ENCODE data around the gene UBTF.
A peak's percentile ranks its signal among the peaks of the same experiment; 100 is the strongest.

The UBTF gene

DNA sequence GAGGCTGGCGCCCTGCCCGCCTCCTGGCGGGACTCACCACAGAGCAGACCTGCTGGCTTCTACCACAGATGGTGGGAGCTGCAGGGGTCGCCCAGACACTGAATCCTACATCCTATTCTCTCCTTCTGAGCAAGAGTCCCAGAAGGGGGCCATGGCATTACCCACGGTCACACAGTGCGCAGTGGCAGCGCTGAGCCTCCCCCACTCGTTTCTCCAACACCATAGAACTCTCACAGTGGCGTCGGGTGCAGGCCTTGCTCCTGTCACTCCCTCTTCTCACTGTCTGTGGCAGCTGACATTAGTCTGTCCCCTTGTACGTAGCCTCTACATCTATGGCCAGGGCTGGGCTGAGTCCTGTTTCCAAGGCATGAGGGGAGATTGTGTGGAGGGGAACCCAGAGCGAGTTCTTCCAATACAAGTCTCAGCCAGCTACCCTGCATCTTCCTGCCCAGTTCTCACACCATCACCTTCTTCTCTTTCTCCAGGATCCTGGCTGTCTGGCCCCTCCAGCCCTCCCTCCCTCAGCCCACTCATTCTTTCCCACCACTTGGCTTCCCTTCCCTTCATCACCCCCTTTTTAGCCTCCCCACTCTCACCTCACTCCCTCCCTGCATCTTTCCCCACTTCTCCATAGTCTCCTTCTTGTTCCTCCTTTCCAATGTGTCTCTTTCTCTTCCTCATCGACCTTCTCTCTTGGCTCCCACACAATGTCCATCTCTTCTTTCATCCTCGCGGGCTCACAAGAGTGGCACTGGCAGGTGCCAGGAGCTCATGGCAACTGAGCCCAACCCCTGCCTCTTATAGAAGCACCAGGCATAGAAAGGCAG is 5.9 kb downstream of the UBTF start:
- no peak for DNase-seq

DNA sequence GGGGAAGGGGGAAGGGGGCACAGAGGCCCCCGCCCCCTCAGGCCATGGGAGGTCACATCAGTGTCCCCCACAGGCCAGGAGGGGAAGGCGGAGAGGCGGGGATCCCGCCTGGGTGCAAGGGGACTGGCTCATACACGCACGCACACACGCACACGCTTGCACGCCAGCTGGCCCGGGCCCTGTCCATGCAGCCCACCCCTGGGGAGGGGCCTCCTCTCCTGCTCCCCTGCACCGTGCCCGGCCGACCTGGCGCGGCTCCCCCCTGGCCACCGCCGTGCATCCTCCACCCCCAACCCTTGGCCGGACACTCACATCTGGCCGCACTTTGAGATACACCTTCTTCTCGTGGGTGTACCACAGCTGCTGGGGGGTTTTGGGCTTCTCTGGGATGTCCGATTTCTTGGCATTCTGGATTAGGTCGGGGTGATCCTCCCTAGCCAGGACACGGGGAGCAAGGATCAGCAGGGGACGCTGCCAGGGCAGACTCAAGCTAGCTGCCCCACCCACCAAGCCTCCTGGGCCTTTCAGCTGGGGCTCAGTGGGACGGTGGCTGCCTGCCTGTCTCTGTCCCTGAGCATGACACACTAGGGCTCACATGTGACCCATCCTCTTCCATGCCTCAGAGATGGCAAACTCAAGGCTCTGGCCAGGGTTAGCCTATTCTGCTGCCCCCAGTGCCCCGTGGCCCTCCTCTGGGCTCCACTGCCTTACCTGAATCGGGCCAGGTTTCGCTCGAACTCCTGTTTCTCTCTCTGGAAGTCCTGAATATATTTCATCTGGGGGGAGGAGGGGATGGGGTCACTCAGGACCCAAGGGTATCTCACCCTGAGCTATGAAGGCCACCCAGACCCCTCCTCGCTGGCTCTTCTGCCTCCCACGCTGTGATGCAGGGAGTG is 6.7 kb downstream of the UBTF start:
- no peak for DNase-seq

DNA sequence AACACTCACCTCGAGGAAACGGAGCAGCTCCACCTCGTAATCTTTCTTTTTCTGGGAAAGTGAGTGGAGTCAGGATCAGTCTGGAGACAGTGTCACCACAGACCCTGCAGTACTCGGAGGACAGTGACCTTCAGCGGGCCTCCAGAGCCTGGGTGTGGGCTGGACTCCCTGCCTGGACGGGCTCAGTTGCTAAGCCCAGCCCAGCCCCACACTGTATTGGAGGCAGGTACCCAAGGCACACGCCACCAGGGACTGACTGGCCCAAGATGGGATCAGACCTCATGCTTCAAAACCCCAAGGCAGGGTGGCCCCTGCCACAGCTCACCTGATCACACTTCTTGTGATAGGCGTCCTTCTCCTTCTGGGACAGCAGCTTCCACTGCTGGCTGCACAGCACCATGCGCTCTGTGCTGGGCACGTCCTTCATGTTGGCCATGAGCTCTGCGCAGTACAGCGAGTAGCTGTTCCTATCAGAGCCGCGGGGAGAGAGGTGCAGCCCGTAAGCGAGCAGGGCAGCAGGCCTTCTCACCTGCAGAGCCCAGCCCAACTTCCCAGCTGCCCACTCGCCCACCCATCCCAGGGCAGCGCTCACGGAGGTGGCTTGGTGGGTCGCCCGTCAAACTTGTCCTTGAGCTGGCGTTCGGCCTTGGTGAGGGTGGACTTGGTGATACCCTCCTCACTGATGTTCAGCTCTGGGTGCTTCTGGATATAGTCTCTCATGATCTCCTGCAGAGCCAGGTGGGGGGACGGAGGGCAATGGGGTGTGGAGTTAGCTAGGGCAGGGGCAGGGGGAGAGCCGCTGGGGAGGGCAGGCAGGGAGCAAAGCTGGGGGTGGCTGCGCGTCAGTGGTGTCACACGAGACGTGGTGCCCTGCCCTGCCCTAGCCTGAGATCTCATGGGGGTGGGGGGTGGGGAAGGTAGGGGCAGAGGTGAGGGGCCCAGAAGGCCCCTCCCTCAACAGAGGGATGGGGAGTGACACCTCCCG is 7.9 kb downstream of the UBTF start:
- no peak for DNase-seq

DNA sequence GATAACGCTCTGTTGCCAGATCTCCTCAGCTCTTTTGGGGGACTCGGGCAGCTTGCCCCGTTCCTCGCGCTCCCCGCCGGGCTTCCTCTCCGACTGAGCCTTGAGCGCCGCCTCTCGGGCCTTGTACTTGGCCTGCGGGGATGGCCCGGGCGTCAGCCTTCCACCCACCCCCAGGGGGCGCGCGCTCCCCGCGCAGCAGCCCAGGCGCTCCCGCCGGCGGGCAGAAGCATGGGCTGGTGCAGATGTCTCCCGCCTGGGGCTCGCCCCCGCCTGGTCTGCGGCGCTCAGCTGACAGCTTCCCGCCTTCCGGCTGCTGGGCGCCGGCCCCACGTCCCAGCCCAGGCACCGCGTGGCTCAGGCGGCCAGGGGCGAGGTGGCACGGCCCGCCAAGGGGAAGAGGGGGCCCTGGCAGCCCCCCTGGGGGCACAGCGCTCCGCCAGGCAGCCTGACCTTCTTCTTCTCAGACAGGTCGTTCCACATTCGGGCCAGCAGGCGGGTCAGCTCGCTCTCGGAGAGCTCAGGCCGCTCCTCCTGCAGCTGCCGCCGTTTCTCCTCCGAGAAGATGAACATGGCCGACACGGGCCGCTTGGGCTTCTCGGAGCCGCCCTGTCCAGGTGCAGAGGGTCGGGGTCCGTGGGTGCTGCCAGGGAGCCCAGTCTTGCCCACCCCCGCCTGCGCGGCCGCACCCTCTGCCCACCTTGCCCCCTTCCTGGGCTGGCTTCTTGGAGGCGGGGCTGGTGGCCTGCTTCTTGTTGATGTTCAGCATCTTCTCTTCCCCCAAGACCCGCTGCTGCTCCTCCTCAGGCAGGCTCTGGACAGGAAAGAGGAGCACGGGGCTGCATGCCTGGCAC is 8.9 kb downstream of the UBTF start:
- DNase-seq = peak; percentile 60 to 75

DNA sequence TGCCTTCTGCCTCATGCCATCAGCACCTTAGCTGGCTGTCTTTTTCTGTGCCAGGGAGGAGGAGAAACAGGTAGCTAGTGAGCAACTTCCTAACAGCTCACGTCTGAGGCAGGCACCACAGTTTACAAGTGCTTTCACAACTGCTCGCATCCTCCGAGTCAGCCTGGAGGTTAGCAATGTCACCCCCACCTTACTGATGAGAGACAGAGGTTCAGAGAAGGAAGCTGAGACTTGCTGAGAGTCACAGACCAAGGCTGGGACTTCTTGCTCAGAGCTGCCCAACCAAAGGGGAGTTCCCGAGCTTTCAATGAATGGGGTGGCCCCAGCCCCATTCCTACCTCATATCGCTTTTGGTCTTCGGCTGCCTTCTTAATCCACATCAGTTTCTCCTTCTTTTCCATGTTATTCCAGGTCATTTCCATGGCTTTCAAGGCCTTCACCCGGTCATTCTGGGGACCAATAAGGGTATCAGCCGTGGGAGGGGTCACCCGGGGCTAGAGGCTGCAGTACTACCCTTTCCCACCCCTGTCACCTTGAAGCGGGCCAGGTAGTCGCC is 9.6 kb downstream of the UBTF start:
- DNase-seq = no peak

DNA sequence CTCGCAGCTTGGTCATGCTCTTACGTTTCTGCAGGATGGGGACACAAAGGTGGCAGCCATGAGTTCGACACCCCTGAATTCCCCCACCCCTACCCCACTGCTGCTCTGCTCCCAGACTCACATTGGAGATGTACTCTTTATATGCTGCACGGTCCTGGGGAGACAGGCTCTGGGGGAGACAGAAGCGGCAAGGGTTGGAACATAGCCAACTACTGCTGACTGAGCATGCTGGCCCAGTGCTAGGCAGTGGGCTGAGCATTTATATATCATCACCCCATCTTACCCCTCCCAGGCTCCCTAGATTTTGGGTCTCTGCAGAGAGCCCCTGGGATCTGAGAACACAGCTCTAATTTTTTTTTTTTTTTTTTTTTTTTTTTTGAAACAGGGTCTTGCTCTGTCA is 11.7 kb downstream of the UBTF start:
- DNase-seq = no peak

DNA sequence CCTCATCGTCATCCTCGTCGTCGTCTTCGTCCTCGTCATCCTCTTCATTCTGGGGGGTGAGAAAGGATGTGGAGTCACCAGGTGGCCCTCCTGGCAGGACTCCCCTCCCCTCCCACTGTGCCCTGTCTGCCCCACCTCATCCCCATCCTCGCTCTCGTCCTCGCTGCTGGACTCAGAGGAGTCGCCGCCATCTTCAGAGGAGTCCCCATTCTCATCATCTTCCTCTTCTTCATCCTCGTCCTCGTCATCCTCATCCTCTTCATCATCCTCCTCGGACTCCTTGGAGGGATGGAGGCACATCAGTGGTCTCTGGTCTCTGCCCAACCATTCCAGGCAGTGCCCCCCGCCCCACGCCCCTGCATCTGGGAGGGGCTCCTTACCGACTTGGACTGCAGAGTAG is 12.2 kb downstream of the UBTF start:
- no peak for DNase-seq

DNA sequence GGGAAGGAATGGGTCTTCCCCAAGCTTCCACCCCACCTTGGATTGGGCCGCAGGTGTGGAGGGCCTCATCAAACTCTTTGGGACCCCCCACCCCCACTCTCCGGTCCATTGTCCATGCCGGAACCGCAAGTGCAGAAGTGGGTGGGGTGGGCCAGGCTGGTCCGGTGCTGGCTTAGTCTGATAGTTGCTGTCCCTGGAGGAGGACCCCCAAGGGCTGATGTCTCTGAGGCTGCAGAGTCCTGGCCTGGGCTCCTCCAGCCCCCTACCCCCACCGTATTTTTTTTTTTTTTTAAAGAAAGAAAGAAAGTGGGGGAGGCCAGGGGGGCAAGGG is 12.7 kb downstream of the UBTF start:
- DNase-seq = no peak

DNA sequence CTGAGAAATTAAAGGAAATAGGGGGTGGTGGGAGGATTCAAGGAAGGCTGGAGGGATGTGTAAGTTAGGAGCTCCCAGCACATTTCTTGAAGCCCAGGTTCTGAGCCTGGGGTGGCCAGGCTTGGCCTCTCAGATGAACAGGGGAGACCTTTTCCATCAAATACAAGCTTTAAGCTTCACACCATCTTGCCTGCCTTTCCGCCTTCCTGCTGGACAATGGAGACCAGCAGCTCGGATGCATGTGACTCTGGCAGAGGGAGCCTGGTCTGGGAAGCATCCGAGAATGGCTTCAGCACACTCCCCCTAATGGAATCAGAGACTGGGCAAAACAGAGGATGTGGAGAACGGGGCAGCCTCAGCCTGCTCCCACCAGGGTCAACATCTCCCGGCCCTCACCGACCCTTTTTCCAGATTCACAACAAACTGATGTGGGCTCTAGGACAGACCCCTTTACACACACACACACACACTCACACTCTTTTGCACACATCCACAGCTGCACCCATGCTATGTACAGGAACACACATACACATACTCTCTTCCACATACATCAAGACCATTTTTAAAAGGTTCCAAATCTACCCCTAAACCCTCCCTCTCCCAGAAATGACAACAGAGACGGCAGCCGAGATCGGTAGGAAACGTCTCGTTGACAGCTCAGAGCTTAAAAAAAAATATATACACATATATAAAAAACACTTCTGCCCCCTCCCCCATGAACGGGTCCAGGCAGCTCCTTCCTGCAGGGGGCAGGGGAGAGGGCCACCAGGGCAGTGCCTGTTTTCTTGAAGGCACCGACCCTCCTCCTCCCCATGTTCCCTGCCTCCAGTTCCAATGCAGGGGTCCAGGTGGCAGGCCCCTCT is 13.3 kb downstream of the UBTF start:
- DNase-seq = no peak

DNA sequence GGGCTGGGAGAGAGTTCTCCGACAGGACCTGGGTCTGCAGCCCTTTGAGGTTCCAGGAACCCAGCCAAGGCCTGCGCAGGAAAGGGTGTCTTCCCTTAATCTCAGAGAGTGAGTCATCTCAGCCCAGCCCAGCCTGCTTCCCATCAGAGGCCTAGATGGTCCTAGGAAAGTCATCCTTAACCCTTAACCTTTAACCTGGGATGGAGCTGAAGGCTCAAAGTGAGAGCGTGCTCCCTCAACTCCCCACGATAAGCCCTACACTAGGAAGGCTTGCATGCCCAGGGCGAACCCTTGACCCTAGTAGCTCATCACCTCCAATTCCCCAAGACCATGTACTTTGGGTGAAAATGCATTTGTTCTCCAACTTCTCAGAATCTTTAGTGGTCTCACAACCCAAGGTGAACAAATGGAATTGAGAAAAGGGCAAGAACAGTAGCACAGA is 15.0 kb downstream of the UBTF start:
- no peak for DNase-seq

DNA sequence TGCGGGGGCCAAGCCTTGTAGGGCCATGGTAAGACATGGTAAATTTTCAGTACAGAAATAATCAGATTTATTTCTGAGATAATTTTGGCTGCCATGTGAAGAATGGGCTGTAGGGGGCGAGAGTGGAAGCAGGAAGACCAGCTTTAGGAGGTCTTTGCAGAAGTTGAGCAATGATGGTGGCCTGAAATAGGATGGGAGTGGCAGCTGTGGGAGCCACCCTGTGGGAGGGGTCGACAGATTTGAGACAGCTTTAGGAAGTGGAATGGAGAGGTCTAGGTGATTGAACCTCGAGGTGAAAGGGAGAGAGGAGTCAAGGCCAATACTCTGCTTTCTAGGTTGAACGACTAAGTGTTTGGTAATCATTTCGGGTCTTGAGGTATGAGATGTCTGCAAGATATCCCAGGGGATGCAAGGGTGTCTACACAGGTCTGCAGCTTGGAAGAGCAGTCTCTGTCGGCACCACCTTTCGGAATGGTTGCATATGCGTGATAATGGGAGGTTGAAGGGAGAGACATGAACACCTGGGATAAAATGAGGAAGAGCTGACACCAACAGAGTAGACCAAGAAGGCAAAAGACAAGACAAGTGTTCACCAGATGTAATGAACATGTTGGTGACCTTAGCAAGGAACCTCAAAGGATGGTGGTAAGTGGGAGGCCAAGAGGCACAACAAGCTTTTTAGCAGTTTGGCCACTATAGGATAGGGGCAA is 15.6 kb downstream of the UBTF start:
- peak; percentile 63 to 66 for DNase-seq

DNA sequence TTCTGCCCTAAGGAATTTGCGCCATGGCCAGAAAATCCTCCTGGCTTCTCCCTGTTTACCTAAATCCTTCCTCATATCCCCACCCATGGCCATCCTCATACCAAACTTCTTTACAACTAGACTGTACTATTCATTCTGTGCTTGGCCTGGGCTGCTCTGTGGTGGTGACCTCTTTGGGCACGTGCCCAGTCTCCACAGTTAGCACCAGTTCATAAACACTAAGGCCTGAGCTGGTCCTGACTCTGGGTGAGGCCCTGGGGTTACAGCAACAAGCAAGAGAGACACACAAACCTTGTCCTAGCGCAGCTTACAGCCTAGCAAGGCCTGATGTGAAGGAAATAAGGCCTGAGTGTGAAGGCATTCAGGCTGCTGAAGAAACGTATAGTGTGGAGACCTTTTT is 16.7 kb downstream of the UBTF start:
- DNase-seq = no peak

DNA sequence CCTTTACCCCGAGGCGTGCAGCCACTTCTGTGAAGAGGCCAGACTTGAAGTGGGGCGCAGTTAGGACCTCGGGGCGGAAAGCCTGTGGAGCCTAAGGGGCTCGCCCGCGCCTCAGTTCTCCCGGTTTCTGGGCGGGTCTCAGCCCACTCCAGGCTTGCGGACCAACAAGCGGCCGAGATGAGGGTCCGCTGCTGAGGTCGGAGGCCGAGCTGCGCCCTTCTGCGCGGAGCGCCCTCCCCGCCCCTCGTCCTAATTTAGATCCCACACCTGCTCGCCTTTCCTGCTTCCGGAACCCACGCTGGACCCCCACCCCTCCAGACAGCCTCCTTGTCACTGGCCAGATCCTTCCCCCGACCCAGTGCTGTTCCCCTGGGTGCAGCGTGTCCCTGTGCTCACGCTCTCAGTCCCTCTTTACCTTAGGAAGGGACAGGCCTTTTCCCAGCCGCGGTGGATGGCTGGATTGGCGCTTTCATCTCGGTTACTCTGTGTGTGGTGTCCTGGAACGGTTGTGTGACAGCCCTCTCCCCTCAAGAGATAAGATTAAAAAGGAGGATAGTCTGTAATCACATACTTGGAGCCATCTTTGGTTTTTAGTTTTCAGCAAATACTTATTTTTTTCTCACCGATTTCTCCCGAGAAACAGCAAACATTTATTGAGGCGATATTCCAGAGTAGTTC is 18.9 kb downstream of the UBTF start:
- DNase-seq = peak; percentile 71 to 83

DNA sequence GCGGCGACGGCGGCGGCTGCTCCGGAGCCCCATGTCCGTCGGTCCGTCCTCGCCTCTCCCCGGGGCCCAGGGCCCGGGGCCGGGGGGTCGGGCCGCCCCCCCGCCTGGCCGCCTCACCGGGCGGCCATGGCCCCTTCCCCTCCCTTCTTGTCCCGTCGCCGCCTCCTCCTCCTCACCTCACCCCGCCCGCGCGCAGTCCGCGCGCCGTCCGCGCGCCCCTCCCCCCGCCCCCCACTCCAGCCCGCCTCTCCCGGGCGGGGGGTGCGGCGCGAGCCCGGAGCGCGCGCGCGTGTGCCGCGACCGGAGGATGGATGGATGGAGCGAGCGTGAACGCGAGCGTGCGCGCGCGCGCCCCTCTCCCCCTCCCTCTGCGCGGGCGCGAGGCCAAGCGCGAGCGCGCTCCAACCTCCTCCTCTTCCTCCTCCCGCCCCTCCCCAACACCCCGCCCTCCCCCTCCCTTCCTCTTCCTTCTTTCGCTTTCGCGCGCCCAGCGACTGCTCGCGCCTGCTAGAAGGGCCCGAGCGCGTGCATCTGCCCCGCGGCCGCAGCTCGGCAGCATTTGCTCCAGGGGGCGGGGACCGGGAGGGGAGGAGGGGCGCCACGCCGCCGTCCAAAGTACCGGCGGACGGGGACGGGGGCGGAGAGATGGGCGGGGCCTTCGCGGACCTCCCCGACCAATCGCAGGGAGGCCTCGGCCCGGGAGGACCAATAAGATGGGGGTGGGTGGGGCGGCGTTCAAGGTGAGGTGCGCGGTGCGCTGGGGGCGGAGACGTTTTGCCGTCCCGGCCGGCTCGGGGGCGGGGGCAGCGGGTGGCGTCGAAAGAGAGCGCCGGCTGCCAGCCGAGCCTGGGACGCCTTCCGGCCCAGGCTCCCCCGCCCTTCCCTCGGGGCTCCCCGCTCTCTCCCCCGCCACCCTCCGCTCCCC is 19.7 kb downstream of the UBTF start, which contains the start of gene ATXN7L3:
ATXN7L3 (minus strand) TSS at position 332 of the 925 bp plus-strand sequence. CDS start 1,814 bp downstream, outside the sequence.
- peak; percentile 97 to 99 for DNase-seq

DNA sequence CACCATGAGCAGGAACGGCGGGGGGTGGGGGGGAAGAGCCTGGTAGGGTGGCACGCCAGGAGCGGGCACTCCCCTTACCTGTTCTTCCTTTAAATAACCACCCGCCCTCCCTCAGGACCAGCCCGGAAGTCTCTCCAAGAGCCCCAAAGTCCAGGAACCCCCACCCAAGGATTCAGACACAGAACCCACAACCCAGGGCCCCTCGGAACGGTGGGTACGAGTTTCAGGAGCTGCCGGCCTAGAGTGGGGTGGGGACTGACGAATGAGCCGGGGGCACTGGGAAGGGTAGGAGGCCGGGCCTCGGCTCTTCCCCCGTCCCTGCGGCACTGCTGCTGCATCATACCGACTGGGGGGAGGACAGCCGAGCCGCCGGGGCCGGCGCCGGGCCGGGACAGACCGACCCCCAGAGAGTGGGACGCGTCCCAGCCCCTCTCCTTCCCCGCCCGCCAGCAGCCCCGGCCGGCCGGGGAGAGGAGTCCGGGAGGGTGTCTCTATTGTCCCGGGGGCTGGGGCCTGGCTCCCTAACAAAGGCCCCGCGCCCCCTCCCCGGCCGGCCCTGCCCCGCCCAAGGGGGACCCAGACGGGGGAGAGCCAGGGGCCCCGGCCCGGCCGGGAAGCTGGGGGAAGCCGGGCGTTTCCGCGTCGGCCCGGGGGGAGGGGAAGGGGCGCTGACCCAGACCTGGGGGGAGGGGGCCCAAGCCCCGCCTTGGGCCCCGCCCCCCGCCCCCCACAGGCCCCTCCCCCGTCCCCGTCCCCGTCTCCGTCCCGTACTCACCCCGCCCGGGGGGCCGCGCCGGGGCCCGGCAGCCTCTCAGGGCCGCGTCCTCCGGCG is 20.5 kb downstream of the UBTF start:
- DNase-seq = peak in 1 of 2 experiments; percentile 56

DNA sequence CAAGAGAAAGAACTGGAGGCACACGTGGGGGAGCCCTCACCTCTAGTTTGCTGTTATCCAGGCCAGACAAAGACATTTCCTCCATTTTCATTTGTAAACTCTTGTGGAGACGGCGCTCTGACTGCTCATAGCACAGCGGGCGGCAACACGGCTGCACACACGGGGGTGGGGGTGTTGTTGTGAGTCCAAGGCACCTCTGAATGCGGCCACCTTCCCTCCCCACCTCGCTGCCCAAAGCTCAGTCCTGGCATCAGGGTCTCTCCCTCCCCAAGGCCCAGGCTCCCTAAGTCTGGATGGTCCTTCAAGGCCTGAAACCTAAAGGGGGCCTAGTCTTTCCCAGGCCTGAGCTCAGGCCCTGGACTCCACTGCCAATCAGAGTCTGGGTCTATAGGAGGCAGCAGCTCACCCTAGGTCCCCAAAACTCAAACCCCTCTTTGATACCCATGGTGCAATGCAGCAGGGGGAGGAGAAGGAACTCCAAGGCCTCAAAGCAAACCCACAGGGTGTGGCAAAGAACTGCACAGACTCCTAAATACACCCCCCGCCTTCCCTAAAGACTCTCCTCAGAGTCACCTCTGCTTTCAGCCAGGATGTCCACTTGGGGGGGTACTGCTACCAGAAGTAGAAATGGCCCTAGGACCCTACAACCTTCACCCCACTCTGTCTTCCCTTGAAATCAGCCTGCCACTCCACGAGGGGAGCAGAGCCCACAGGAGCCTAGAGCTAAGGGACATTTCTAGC is 21.3 kb downstream of the UBTF start:
- no peak for DNase-seq

Measured in SHP77 (cell line).